Pons (tissue), 1 donor: ENCODE measurements around the gene USP37.
"Not testable (repeated sequence)": the region's sequence is repeated elsewhere in the genome, so short reads cannot be mapped to it uniquely, and the experiment has no call there.

Experiments
- DNase-seq: peaks from one replicate; pipeline ENCODE4 v3.0.0-alpha.2; 2016; ENCODE audit warnings: low spot score

The USP37 gene

DNA sequence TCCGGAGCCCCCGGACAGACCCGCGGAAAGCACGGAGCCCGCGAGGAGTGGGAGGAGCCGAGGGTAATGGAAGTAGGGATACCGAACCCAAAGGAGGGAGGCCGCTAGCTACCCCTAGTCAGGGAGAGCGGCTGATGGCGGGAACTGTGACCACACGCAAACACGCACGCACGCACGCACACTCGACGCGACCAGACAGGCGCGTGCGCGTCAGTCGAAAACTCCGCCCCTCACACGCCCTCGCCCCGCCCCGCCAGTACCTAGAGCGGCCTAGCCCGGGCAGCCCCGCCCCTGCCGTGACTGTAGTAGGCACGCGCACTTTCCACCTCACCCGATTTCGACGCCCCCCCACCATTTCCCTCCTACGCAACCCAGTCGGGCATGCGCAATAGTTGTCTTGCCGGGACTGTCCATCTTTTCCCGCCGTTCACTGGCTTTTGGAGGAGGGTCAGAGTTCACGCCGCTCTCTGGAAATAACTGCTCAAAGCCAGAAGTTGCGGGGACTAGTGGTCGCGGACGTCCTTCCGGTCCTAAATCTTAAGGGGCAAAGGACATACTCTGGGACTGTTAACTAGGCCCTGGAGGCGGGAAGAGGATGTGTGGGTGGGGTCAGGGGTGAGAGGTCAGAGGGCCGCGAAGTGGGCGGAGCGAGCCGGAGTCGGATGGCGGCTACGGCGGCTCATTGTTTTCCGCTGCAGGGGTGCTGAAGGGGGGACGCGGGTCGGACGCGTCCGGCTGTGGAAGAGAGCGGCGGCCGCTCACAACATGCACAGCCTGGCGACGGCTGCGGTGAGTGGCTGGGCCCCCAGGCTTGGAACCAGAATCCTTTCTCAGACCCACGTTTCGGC is at the start of gene USP37, which contains the start of gene CNOT9:
Gene USP37, minus strand, starts transcription at position 162 of the 848 bp plus-strand sequence. CDS start 9,698 bp downstream, outside the sequence.
Gene CNOT9, plus strand, starts transcription at position 650 of the 848 bp plus-strand sequence. Its CDS starts 116 bp downstream, at position 766.
- DNase-seq: peak; percentile 96

GRCh38 chr2:218615868-218616315 is 47.7 kb upstream of the USP37 start:
- DNase-seq: no peak

DNA sequence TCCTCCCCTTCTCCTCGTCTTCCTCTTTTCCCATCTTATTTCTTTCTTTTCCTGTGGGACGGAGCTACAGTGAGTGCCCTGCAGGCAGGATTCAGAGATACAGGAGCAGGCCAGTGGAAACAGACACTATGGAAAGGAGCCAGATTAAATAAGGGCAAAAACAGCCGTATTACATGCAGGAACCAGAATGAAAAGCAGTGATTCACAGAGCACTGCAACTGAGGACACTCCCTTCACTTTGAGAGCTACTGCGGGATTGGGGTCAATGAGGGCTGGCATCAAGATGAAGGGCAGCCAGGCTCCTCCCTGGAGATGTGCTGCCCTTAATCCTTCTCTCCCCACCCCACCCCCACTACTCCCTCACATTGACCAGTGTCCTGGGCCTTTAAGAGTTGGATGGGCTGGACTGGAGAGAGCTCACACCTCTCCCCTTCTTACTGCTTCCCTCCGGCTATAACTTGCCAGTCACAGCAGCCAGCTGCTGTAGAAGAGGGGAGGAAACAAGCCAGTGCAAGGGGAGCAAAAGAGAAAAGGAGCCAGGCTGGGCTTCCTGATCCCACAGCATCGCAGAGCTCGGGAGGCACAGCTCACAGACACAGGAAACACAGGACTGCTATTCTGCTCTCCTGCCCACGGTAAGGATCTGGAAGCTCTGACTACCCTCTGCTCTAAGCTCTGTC is 39.4 kb upstream of the USP37 start, which contains the start of gene PLCD4:
Gene PLCD4, plus strand, starts transcription at position 464 of the 680 bp plus-strand sequence. CDS start 7,841 bp downstream, outside the sequence.
- peak; percentile 3 for DNase-seq

- peak; percentile 34 for DNase-seq
Measured at GRCh38 chr2:218605432-218605831, 37.3 kb upstream of the USP37 start.

GRCh38 chr2:218585541-218585940 is 17.4 kb upstream of the USP37 start:
- no peak for DNase-seq

- no peak for DNase-seq
Measured at GRCh38 chr2:218583983-218584850, 16.1 kb upstream of the USP37 start.

DNA sequence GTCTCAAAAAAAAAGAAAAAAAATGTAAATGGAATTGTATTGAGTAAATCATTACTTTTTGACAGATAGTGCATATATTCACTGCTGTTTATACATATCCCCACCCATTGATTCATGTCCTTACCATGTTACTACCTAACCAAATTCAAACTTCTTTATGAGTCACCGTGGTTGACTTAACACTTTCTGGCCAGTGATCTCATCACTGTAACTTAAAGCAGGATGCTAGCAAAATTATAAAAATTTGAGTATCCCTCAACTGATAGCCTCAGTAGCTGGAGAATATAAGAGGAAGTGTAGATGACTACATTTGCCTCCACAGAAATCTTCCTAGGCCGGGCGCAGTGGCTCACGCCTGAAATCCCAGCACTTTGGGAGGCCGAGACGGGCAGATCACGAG is 13.9 kb upstream of the USP37 start:
- no peak for DNase-seq

DNA sequence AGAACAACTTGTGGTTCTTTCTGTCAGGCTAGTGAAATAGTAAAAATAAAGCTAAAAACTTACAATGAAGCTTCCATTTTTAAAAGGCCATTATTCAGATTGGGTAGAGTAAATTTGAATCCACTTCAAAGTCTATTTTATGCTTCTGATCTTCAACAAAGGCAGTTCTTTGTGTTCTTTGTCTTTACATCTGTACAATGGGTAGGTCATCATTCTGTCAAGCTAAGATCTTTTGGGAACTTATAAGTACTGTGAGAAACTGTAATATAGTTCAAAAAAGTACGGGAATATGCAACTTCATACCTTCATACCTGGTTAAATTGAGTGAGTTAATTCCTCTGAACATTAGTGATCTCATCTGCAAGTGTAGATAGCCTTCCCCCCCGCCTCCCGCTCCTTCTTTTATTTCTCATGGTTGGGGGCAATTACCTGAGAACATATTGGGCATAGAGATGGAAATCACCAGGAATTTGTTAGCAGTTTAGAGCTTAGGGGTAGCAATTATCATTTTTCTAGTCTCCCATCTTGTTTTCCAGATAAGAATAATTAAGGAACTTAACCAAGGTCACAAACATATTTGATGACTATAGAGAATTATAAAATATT is 10.2 kb upstream of the USP37 start:
- no peak for DNase-seq

- DNase-seq: no peak
Measured at GRCh38 chr2:218577482-218578220, 9.5 kb upstream of the USP37 start.

DNA sequence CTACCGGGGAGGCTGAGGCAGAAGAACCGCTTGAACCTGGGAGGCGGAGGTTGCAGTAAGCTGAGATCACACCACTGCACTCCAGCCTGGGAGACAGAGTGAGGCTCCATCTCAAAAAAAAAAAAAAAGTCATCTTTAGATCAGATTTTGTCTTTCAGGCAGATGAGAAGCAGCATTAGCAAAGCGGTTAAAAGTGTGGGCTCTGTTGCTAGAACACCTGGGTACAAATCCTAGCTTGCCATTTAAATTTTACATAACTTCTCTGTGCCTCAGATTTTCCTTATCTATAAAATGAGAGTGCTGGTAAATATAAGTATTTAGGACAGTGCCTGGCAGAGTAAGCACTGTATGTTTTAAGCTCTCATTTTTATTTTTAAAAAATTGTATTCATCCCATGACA is 8.7 kb upstream of the USP37 start:
- DNase-seq: no peak

DNA sequence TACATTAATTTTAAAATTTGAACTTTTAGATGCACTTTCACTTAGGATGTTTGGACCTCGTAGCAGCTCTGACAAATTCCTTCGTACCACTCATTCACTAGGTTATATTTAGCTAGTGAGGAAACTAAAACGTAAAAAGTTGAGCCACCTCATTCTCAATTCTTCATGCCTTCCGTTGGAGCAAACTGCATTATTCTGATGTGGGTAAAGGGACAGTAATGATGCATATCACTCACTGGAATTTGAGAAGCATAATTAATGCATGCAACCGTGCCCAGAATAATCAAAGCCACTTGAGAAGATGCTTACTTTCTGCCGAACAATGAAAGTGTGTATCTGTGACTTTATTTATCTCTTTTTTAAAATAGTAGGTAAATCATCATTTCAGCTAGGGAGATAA is 2.7 kb upstream of the USP37 start:
- DNase-seq: no peak

DNA sequence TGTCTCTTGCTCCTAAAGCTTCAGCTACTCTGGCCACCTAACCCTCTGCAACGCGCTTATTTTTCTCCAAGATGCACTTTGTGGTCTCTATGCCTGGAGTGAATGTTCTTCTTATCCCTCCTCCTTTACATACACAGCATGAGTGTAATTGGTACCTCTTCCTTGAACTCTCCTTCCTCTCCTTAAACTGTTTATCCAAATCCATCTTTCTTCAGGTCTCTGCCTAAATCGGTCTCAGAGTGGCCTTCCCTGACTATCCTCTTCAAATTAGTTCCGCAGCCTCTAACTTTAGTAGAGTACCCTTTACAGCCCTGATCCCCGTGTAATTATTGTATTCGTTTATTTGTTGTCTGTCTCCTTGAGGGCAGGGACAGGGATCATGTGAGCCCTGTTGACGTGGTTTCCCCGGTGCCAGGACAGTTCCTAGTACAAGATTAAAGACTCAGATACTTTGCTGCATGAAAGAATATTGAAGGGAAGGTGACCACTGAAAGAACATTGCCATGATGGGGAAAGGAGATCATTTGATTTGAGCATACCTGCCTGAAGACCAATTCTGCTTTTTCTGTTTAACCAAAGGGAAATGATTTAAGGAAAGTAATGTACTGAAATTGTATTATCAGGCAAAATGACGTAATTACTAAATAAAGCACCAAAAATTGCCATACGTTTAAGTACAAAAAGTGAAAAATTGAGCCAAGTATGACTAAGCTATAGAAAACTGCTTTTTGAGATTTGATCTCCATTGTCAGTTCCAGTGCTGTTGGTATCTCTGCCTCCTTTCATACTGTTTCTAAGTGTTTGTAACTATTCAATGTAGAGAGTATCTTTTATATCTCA is 1.7 kb upstream of the USP37 start:
- DNase-seq: peak; percentile 24

DNA sequence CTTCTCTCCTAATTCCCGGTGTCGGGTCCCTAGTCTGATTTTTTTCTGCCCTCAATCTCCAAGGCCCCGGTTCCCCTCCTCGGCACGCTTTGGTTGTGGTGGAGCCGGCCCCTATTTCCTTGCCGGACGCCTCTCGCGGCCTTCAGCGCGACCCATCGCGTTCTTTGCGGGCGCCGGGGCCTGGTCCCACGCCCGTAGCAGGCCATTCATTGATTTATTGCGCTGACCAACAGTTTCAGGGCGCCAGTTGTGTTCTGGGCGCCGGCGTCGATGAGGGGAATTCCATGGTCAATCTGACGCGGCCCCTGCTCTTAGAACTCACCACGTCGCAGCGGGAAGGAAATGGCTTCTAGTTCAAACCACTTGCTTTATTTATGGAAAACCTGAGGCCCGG is 884 bp upstream of the USP37 start:
- peak; percentile 32 for DNase-seq

GRCh38 chr2:218567797-218568189 is 358 bp downstream of the USP37 start:
- DNase-seq: no peak

DNA sequence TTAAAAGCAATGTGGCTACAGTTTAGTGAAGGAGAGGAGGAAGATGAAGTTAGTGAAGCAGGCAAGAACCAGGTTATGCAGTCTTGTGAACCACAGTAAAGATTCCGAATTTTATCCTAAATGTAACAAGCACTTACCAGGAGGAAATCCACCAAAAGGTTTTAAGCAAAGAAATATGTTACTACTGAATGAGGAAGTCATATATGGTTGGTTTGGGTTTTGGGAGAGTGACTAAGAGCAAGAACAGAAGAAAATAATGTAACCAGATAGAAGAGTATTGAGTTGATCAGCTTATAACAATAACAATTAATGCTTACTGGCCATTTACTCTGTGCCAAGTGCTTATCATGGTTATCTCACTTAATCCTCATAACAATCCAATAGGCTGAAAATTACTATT is 1.9 kb downstream of the USP37 start:
- no peak for DNase-seq

DNA sequence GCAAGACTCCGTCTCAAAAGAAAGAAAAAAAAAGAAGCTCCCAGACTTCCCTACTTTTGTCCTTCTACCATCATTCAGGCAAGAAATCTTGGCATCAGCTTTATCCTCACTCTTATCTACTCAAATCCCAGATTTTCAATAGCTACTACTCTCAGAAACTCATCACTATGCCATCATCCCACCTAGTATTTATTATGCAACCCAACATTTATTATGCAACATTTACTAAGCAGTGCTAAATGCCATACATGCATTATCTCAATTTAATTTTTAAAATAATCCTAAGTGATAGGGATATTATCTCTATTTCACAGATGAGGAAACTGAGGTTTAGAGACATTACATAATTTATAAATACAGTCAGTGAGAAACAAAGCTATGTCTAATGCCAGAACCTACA is 4.1 kb downstream of the USP37 start:
- no peak for DNase-seq

- no peak for DNase-seq
Measured at GRCh38 chr2:218558986-218559385, 9.2 kb downstream of the USP37 start.

- no peak for DNase-seq
Measured at GRCh38 chr2:218557941-218558340, 10.2 kb downstream of the USP37 start.

DNA sequence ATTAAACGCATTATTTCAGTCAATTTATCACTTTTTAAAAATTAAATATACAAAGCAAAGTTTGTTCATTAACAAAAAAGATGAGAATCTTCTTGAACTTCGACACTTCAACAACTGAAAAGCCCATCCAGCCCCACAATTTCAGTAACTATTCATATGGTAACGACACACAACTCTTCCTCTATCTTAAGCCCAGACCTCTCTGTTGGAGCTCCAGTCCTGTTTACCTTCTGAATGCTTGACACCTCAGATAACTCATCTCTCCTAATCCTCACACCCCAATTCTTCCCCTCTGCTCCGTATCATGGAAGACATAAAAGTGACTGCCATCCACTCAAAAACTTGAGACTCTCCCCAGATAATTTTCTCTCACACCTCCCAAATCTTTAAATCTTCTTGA is 12.6 kb downstream of the USP37 start:
- no peak for DNase-seq

DNA sequence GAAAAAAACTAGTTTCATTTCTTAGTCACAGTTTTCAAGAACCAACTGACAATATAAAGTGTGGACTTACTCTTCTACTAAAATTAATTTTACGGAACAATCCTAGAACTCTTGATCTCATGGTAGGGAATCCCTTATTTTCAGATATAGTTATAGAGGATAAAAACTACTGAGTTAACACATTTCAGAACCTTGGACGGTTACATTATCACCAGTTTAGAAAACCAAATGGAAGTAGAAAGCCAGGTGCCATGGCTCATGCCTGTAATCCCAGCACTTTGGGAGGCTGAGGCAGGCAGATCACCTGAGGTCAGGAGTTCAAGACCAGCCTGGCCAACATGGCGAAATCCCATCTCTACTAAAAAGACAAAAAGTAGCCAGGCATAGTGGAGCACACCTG is 13.9 kb downstream of the USP37 start:
- not testable (repeated sequence) for DNase-seq
